GM19438 (cell line): Measurements from ENCODE around the gene PALD1.

Experiments used
- ATAC-seq: cut with Tn5 transposase; IDR thresholded peaks from one replicate; pipeline ENCODE4 v1.9.1; 2021; ENCODE audit warnings: low read depth; ENCODE audit not compliant: unreplicated experiment

PALD1 gene

DNA sequence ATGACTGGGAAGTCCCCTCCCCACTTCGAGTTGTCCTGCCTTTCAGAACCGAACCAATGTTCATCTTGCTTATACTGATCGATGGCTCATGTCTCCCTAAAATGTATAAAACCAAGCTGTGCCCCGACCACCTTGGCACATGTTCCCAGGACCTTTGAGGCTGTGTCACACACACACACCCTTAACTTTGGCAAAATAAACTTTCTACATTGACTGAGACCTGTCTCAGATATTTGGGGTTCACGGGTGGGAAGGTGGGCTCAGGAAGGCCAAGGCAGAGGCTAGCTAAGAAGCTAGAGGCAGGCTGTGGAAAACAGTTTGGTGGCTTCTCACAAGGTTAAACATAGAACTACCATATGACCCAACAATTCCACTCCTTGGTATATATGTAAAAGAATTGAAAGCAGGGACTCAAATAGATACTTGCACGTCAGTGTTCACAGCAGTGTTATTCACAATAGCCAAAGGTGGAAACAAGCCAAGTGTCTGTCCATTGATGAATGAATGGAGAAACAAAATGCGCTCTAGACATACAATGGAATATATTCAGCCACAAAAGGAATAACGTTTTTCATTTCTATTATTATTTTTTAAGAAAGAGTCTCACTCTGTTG is 108.6 kb downstream of the PALD1 start:
- no peak for ATAC-seq

DNA sequence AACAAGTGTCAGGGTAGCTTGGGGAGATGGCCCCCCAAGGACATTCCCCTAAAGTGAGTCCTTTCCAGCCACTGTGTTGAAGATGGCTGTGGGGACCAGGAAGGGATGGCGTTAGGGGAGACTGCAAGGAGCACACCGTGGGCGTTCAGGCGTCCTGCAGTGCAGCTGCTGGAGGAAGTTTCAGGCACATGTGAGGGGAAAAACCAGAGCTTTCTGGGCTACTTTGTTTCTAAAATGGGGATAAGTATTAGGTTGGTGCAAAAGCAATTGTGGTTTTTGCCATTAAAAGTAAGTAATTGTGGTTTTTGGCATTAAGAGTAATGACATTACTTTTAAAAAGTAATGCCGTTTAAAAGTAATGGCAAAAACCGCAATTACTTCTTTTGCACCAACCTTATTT is 109.7 kb downstream of the PALD1 start:
- ATAC-seq: no peak

DNA sequence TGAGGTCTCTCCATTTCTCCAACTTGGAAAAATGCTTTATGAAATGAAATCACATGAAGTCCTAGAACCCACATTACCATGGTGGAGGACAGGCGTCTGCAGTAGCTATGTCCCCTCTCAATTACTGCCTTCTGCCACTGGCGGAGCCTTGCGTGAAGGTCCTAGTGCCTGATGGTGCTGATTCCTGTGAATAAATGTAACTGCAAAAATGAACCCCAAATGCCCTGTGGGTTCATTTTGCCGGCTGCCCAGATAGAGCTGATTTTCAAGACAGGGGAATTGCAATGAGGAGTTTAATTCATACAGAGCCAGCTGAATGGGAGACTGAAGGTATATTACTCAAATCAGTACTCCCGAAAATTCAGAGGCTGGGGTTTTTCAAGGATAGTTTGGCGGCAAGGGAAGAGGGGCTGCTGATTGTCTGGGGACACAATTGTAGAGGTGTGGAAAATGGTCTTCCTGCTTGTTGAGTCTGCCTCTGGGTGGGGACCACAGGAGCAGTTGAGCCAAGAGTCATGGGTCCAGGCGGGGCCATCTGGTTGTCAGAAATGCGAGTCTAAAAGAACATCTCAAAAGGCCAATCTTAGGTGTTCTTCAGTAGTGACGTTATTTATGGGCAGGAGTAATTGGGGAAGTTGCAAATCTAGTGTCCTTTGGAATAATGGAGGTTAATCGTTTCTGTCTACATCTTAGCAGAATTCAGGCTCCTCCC is 110.4 kb downstream of the PALD1 start:
- no peak for ATAC-seq

DNA sequence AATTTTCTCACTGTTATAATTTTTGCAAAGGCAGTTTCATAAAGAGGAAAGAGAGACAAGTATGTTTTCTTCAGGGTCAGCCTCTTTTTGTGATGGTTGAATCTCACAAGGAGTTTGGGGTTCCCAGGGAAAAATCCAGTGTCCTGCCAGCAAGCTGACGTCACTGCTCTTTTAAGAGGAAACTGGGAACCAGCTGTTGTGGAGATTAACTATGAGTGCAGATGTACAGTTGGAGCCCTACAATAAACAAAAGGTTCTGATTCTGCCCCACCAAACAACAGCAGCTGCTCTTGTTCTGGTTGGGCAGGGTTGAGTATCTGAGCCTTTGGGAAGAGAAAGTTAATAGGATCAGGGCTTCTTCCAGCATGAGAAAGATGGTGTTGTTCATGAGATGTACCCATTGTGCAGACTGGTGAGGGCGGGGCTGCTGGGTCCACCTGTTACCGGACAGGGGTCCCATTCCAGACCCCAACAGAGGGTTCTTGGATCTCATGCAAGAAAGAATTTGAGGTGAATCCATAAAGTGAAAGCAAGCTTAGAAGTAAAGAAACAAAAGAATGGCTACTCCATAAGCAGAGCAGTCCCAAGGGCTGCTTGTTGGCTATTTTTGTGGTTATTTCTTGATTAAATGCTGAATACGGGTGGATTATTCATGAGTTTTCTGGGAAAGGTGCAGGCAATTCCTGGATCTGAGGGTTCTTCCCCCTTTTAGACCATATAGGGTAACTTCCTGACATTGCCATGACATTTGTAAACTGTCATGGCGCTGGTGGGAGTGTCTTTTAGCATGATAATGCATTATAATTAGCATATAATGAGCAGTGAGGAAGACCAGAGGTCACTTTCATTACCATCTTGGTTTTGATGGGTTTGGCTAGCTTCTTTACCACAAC is 111.4 kb downstream of the PALD1 start:
- ATAC-seq: no peak

DNA sequence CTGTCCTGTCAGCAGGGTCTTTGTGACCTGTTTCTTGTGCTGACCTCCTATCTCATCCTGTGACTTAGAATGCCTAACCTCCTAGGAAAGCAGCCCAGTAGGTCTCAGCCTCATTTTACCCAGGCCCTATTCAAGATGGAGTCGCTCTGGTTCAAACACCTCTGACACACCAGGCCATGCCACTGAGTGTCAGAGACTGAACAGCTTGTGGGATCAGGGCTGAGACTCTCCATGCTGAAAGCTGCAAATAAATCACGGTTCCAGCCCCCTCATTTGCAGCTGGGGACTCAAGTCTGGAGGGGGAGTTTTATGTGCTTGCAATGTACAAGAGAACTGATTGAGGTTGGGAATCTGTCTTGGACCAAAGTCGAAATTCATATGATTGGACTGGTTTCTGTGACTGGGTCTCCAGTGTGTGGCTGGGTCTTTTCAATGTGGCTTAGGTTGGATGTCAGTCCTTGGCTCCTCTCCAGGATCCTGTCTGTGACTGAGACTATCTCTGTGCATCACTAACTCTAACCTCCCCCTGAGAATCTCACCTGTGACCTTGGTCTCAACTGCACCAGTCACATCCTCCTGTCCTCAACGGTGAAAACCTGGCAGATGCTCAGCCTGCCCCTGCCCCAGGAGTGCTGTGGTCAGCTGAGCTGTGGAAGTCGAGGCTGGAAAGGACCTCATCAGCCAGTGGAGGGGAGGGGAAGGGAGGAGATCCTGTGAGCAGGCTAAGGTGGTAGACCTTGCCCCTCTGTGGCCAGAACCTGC is 112.3 kb downstream of the PALD1 start:
- ATAC-seq: no peak

DNA sequence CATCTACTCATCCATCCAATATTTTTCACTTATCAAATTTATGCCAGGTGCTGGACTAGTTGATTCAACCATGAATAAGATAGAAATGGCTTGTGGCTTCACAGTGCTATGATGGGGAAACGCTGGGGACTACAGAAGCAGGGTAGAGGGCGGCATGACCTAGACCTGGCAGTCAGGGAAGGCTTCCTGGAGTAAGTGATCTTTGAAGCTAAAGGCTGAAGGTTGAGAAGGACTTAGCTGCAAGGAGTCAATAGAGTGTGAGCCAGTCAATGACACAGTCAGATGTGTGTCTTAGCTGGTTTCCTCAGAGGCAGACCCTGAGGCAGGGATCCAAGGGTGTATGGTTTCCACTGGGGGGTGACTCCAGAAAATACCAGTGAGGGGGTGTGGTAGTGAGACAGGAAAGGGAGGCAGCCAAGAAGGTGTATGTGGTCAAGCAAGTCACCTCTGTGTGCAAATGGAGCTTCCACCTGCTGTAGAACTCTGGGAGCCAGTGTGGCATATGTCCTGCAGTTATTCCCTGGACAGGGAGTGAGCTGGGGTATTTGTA is 113.7 kb downstream of the PALD1 start:
- no peak for ATAC-seq

DNA sequence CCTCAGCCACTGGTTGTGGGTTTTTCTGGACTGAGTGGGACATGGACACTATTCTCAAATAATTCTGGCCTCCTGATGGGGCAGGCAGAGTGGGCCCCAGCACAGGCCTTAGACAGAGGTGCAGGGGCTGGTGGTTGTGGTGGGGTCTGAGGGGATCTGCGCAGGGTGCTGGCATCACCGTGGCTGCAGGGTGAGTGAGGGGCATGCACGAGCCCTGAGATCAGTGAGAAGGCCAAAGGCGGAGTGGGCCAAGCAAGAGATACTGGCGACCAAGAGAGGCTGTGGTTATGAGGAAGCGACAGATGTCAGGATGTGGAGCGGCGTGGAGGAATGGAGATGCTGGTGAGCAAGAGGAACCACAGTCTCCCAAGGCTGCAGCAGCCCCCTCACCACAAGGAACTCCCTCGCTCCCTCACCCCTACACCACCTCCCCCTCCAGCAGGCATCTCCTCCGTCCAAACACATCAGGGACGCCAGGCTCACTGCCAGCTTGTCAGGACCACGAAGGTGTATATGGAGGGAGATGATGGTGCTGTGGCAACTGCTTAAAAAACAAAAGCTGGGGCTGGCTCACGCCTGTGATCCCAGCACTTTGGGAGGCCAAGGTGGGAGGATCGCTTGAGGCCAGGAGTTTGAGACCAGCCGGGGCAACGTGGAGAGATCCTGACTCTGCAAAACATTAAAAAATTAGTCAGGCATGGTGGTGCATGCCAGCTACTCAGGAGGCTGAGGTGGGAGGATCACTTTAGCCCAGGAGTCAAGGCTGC is 114.4 kb downstream of the PALD1 start:
- no peak for ATAC-seq

DNA sequence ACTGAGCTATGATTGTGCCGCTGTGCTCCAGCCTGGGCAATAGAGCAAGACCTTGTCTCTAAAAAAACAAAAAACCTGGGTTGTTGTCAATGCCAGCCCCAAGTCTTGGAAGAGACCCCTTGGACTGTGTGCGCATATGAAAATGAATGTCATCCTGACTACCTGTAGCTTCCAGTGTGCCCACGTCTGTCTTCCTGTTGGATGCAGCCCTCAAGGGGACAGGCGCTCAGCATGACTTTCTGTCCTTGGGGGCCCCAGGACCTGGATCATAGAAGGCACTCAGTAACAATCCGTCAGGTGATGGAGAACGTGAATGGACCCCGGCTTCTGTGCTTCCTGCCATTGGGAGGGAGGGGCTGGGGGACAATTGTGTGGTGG is 114.9 kb downstream of the PALD1 start:
- no peak for ATAC-seq

DNA sequence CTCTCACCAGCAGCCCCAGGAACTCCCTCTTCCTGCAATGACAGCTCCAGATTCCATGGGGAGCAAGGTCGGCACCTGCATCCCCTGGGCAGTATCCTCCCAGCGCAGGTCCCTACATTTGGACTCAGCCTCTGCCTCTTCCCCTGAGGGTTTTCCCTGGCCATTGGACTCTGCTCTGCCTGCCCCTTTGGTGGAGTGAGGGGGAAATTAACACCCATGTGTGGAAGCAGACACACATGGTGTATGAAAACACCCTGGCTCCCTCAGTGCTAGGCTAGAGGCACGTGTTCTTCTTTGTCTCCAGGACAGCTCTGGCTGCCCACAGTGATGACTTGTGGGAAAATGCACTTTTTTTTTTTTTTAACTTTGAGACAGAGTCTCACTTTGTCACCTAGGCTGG is 115.6 kb downstream of the PALD1 start:
- no peak for ATAC-seq

DNA sequence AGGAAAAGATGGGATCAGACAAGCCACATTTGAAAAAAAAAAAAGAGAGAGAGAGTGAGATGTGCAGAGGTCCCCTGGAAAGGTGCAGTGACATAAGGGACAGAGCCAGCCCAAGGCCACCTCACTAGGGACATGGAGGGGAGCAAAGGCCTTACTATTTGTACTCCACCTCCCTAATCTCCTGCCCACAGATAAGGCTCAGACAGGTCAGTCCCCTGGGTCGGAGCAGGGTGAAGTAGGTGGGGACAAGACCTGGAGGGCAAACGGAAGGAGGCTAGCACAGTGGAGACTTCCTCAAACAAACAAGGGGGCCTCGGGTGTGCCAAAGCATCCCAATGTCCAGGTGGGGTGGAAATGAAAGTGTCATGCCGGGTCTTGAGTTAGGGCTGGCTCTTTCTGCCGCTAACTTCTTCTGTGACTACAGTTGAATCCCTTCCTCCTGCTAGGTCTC is 117.0 kb downstream of the PALD1 start:
- ATAC-seq: no peak

DNA sequence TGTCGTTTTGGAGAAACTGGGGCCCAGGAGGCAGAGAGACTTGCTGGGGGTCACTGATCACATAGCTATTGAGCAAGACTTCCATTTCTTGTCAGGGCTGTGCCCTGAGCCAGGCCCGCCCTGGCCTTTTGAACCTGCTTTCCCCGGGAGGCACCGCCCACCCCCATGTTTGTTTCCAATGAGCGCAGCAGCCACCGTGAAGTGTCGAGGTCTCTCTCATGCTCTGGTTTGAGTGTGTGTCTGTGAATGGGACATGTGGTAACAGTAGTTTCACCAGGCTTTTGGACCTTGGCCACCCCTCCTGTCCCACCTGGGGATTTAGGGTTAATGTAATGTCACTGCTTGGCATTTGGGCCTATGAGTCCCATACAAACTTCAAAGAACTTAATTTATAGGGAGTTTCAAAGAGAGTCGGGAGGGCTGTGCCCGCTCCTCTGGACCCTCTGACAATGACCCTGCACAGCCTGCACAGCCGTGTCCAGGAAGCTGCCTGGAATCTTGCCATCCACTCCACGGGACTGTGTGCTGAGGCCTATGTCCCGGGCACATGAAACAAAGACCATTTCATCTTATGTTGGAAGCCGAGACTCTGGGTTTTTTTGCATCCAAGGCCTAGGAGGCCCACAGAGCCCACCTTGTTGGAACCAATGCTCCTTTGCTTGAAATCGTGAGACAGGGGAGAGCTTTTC is 117.7 kb downstream of the PALD1 start:
- ATAC-seq: no peak

DNA sequence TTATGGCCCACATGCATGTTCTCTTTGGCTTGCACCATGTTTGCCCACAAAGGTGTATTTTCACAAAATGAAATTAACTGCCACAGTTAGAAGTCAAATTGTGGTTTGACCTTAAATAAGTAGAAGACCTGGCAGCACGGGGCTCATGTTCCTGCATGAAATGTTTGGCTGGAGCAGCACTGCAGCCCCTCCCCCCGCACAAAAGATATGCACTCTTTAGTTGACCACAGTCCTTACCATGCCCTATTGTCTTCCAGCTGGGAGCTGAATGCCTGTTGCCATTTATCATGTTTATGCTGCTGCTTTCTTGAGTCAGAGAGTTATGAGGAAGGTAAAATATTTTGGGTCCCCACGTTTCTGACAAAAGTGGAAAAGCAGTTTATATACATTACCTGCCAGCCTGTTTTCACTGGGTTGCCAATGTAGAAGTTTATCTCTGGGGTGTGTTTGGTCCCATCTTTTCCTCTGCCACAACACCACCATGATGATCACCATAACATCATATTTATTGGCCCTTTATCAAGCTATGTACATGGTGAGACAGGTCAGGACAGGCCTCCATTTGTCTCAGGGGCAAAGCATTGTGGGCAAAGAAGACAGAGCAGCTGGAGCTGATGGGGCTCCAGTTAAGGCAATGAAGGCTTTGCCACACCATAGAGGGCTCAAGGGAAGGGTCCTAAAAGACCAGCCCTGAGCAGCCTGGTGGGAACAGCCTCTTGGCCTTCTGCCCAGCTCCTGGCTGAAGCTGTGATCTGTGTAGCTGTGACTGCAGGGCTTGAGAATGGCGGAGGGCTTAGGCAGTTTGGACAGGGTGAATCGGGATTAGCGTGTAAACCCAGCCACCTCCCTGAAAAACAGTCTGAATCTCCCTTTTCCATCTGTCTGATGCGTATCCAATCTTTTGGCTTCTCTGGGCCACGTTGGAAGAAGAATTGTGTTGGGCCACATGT is 118.6 kb downstream of the PALD1 start:
- no peak for ATAC-seq

DNA sequence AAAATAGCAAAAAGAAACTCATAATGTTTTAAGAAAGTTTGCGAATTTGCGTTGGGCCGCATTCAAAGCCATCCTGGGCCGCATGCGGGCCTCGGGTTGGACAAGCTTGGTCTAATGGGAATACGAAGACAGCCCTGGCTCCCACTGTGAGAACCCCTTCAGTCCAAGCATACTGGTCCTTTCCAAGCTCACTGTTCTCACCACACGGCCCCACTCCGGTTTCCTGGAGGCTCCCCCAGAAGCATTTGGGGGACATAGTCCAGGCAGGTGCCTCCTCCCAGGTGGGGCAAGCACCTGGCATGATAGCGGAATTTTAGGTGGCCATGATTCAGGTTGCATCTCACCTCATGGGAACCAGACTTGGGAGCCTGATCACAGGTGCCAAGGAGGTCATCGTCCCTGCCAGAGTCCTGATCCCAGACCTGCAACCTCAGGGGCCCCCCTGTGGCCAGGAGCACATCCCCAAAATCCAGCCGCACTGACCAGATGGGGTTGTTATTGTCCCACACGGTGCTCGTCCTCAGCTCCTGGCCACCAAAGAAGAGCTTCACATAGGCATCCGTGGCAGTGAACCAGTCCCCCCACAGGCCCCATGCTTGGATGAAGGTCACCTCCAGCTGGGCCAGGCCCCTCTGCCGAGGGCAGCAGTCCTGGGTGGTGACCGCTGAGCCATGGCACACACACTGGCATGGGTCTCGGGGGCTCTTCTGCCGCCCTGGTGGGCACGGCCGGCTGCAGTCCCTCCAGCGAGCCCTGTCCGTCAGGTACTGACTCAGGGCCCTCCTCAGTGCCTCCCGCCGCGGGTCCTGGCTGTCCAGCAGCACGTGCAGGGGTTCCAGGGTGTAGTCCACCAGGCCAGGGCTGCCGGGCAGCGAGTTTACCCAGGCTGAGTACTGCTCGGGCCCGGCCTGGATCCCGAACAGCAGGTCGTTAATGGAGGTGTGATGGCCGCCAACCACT is 119.6 kb downstream of the PALD1 start:
- ATAC-seq: no peak

DNA sequence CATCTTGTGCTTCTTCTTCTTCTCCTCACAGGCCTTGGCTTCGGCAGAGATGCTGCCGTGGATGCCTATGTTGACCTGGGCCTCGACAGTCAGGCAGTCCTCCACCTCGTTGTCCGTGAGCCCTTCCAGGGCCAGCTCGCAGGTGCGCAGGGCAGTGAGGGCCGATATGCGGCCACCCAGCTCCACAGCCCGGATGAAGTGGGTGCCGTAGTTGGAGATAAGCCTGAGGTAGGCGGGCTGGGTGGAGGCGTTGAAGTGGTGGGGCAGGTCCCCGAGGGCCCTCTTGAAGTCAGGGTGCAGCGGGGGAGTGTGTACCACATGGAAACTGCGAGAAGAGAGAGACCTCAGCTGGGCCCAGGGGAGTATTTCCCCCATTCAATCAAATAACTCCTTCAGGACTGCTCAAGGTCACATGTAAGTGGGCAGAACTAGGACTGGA is 120.3 kb downstream of the PALD1 start:
- ATAC-seq: no peak

DNA sequence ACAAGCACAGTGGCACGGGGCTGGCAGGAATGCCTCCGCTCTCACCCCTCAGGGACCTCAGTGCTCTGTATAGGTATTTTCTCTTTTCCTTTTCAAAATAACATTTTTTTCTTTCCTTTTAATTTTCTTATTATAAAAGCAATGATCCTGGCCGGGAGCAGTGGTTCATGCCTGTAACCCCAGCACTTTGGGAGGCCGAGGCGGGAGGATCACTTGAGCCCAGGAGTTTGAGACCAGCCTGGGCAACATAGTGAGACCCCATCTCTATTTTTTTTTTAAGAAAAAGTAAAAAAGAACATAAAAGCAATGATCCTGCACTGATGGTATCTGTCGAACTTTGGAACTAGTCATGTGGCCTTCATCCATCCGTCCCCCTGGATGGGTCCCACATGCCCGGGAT is 120.8 kb downstream of the PALD1 start:
- ATAC-seq: no peak

DNA sequence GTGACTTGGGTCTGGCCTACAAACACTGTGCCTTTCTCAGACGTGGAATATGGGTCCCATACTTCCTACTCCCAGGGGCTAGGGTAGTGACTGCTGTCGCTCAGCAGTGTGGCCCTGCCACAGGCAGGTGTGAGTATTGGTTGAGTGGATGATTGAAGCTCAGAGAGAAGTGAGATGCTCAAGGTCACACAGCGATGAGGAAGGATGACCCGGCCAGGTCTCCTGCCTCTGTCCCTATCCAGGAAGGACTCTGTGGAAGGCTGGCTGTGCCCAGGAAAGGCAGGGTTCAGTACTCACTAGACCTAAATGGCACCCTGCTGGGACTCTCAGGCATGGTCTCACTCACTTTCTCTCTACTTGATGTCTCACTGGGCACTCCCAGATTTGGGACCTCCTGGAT is 121.2 kb downstream of the PALD1 start:
- ATAC-seq: no peak
